GM21360 (cell line): ENCODE results near the gene C2orf42.
"Not testable (repeated sequence)": the region's sequence is repeated elsewhere in the genome, so short reads cannot be mapped to it uniquely, and the experiment has no call there.

ENCODE experiments used
- ATAC-seq: cut with Tn5 transposase; IDR thresholded peaks from one replicate; pipeline ENCODE4 v1.9.1; 2021; ENCODE audit warnings: mild to moderate bottlenecking, moderate library complexity; ENCODE audit not compliant: unreplicated experiment

Gene C2orf42

GRCh38 chr2:70110397-70110796 lies 80.4 kb downstream of the C2orf42 start:
- not testable (repeated sequence) for ATAC-seq

GRCh38 chr2:70106138-70106537 lies 84.7 kb downstream of the C2orf42 start:
- not testable (repeated sequence) for ATAC-seq

- no peak for ATAC-seq
Observed at GRCh38 chr2:70104231-70105111, 86.3 kb downstream of the C2orf42 start.

- ATAC-seq: no peak
Observed at GRCh38 chr2:70103531-70104061, 87.2 kb downstream of the C2orf42 start.

GRCh38 chr2:70102323-70102905 lies 88.4 kb downstream of the C2orf42 start:
- ATAC-seq: not testable (repeated sequence)

GRCh38 chr2:70101686-70102085 lies 89.1 kb downstream of the C2orf42 start:
- not testable (repeated sequence) for ATAC-seq

- ATAC-seq: no peak
Observed at GRCh38 chr2:70101174-70101573, 89.6 kb downstream of the C2orf42 start.
